Spleen (tissue), 7 donors: Measurements from ENCODE around the gene NDUFB3.

ENCODE experiments used
- CTCF ChIP-seq, 11 experiments: fragments of 200-600 bp in 7 of 11; fragments of 450-650 bp in 4 of 11; sonication (generic) in 4 of 11; IDR thresholded peaks in 8 of 11; conservative IDR thresholded peaks in 3 of 11; 1 replicate in 7 of 11; 2 replicates in 4 of 11; pipeline versions ENCODE4 v1.4.0 to v1.8.0; 2016 to 2021; ENCODE audit warnings: antibody characterized with exemption in 11 of 11, inconsistent platforms in 4 of 11, mild to moderate bottlenecking in 1 of 11
- POLR2AphosphoS5 ChIP-seq, 3 donors: sonication (generic); formaldehyde crosslinking; IDR thresholded peaks; one replicate each; pipeline ENCODE4 v1.5.1; 2017; ENCODE audit warnings: antibody characterized with exemption in 3 of 3
- donor health status: DM: no; HTN: no; CAD: no; lungs with moderate emphysema.
- donor health status: DM: no; HTN: no; CAD: no.
- donor health status: DM: no; HTN: no; CAD: no.

GRCh38 chr2:201116959-201117734 lies 45.3 kb downstream of the NDUFB3 start:
- TF ChIP-seq CTCF (IDR thresholded peaks at IDR 0.05 in 8 of 11, conservative IDR thresholded peaks at IDR 0.05 in 3 of 11) = peak; percentile 16 to 78 (median 54)
- TF ChIP-seq POLR2AphosphoS5 (IDR thresholded peaks at IDR 0.05) = peak in 1 of 3 donors; percentile 72
